GDM1 (cell line): ENCODE measurements around the gene SRD5A3.
A peak's percentile ranks its signal among the peaks of the same experiment; 100 is the strongest.

Source experiments
- DNase-seq: peaks from one replicate; lab custom pipeline; 2025; lab: John Stamatoyannopoulos, UW

The SRD5A3 gene

GRCh38 chr4:55345980-55346850 lies at the start of gene SRD5A3:
TSS of gene SRD5A3 (plus strand) at chr4:55346242. CDS start at chr4:55346337, 95 bp downstream.
- peak; percentile 75 for DNase-seq

- no peak for DNase-seq
Measured at GRCh38 chr4:55297346-55297745, 48.7 kb upstream of the SRD5A3 start.

- no peak for DNase-seq
Measured at GRCh38 chr4:55303760-55304165, 42.3 kb upstream of the SRD5A3 start.

GRCh38 chr4:55304303-55304702 lies 41.7 kb upstream of the SRD5A3 start:
- no peak for DNase-seq

GRCh38 chr4:55308071-55308470 lies 38.0 kb upstream of the SRD5A3 start:
- no peak for DNase-seq

GRCh38 chr4:55311792-55312488 lies 34.1 kb upstream of the SRD5A3 start:
- DNase-seq: no peak

GRCh38 chr4:55312489-55313101 lies 33.4 kb upstream of the SRD5A3 start:
- no peak for DNase-seq

- no peak for DNase-seq
Measured at GRCh38 chr4:55314141-55314820, 31.8 kb upstream of the SRD5A3 start.

- DNase-seq: no peak
Measured at GRCh38 chr4:55318175-55319129, 27.6 kb upstream of the SRD5A3 start.

- peak; percentile 61 for DNase-seq
Measured at GRCh38 chr4:55321707-55322264, 24.3 kb upstream of the SRD5A3 start.

GRCh38 chr4:55323375-55323774 lies 22.7 kb upstream of the SRD5A3 start:
- no peak for DNase-seq

GRCh38 chr4:55326629-55327028 lies 19.4 kb upstream of the SRD5A3 start:
- no peak for DNase-seq

GRCh38 chr4:55329012-55329411 lies 17.0 kb upstream of the SRD5A3 start:
- no peak for DNase-seq

GRCh38 chr4:55330241-55330640 lies 15.8 kb upstream of the SRD5A3 start:
- DNase-seq: no peak

- DNase-seq: no peak
Measured at GRCh38 chr4:55336138-55337034, 9.7 kb upstream of the SRD5A3 start.

GRCh38 chr4:55337944-55338343 lies 8.1 kb upstream of the SRD5A3 start:
- DNase-seq: no peak

- no peak for DNase-seq
Measured at GRCh38 chr4:55338486-55338885, 7.6 kb upstream of the SRD5A3 start.

- no peak for DNase-seq
Measured at GRCh38 chr4:55340266-55340665, 5.8 kb upstream of the SRD5A3 start.

GRCh38 chr4:55343887-55344286 lies 2.2 kb upstream of the SRD5A3 start:
- DNase-seq: no peak

GRCh38 chr4:55345054-55345453 lies 988 bp upstream of the SRD5A3 start:
- no peak for DNase-seq
